ENCODE measurements around the gene SHCBP1L. TPM values are rescaled to one million over a fixed set of nuclear protein-coding genes. Genes with fewer than 3 reads are reported as not detected.

SHCBP1L gene
- total and polyA plus RNA-seq, 2 donors (not counting 1 experiment from before 2014, with no cell fraction given) = not detected

DNA sequence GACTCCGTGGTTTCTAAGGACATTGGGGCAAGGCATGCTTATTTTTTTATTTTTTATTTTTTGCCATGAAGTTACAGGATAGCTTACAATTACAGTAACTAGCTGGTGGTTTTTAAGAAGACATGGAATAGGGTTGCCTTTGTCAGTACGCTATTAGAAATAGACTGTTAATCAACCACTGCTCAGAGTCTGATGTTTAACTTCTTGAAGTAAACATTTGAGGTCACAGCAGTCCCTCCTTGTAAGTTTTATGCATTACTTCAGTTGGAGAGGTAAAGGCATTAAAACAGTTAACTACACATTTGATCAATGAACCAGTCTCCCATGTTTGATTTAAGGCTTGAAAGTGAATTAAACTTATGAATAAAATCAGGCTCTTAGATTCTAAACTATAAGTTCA lies 19.3 kb upstream of the SHCBP1L start:
- Histone ChIP-seq H3K27ac (ENCODE audit: insufficient read depth, low read length) (no peak overlapping the region), H2AFZ (ENCODE audit: low read length) (no peak overlapping the region), H3K4me1 (ENCODE audit: control insufficient read depth, extremely low read depth, insufficient read depth, low read length) (peaks cover 2% of the 10 kb centered on the region), H4K20me1 (ENCODE audit: control insufficient read depth, extremely low read depth, insufficient read depth, low read length) (no peaks in the 10 kb centered on the region), H3K27me3 (ENCODE audit: control insufficient read depth, insufficient read depth, low read length) (no peaks in the 10 kb centered on the region), H3K4me3 (replicated peaks in 1 of 4; ENCODE audit: control extremely low read depth in 1 of 4, insufficient read depth in 1 of 4, low read depth in 3 of 4, low read length in 4 of 4) (no peak overlapping the region), H3K9ac (ENCODE audit: insufficient read depth, low read length) (no peak overlapping the region), H3K9me3 (ENCODE audit: control insufficient read depth, insufficient read depth, low read depth, low read length) (no peaks in the 10 kb centered on the region), H3K79me2 (ENCODE audit: control insufficient read depth, insufficient read depth, low read length) (no peaks in the 10 kb centered on the region), H3K4me2 (ENCODE audit: extremely low read depth, insufficient read depth, low read length) (no peak overlapping the region), H3K36me3 (ENCODE audit: control insufficient read depth, insufficient read depth, low read length) (no peaks in the 10 kb centered on the region)
- TF ChIP-seq, protein P1, sequence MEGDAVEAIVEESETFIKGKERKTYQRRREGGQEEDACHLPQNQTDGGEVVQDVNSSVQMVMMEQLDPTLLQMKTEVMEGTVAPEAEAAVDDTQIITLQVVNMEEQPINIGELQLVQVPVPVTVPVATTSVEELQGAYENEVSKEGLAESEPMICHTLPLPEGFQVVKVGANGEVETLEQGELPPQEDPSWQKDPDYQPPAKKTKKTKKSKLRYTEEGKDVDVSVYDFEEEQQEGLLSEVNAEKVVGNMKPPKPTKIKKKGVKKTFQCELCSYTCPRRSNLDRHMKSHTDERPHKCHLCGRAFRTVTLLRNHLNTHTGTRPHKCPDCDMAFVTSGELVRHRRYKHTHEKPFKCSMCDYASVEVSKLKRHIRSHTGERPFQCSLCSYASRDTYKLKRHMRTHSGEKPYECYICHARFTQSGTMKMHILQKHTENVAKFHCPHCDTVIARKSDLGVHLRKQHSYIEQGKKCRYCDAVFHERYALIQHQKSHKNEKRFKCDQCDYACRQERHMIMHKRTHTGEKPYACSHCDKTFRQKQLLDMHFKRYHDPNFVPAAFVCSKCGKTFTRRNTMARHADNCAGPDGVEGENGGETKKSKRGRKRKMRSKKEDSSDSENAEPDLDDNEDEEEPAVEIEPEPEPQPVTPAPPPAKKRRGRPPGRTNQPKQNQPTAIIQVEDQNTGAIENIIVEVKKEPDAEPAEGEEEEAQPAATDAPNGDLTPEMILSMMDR (conservative IDR thresholded peaks at IDR 0.05 in 1 of 2, IDR thresholded peaks at IDR 0.05 in 1 of 2; ENCODE audit: low read depth in 1 of 2, low read length in 2 of 2) = no peak
- TF ChIP-seq EZH2 (IDR thresholded peaks at IDR 0.05; ENCODE audit: low read length, missing control alignments) = no peak
- DNase-seq (ENCODE audit: low read depth in 2 of 2) = no peak

DNA sequence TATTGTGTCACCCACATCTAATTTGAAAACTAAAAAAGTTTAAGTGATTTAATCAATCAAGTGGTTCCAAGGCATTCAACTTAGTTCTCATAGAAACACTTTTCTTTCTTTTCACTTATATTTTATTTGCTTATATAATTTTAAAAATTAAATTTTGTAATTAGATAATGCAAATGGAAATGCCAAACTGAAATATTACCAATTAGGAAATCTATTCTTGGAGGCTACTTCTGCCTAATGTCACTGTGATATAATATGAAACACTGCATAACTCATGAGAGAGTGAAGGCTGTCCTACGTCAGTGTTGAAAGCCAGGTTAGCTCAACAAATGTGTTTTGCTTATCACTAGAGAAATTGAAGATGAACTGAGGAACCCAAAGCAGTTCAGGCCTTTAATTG lies 18.3 kb upstream of the SHCBP1L start:
- no peak overlapping the region for H2AFZ ChIP-seq (ENCODE audit: low read length)

DNA sequence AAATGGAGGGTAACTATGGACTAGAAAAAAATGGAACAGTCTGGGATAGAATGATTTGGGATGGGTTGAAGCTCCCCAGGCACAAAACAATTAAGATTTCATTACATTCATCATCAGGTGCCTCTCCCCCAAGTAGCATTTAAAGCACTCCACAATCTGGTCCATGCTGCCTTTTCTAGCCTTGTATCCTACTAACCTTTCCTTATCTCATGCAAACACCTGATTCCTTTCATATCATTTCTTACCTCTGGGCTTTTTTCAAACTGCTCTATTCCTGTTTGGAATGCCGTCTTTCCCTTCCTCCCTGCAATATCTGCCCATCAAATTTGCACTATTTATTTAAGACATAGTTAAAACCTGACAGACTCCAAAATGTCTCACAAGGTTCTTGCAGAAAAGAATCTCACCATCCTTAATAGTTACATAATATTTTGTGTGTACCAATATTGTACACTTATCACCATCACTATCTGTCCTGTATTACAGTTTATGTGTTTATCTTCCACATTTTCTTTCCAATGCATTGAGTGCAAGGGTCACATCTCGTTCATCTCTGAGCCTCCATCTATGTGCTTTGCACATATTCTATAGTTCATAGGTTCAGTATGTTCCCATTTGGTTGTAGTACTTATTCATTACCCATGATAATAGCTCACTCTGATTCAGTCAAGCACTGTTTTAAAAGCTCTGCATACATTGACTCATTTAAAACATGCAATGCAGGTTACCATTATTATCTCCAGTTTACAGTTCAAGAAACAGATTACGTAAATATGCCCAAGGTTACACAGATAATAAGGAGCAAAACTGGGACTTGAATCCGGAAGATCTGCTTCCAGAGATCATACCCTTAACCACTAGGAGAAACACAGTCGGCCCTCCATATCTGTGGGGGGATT lies 16.1 kb upstream of the SHCBP1L start:
- Histone ChIP-seq H4K20me1 (ENCODE audit: control insufficient read depth, extremely low read depth, insufficient read depth, low read length) (no peaks in the 10 kb centered on the region), H3K4me3 (replicated peaks in 1 of 4; ENCODE audit: control extremely low read depth in 1 of 4, insufficient read depth in 1 of 4, low read depth in 3 of 4, low read length in 4 of 4) (no peak overlapping the region), H3K9me3 (ENCODE audit: control insufficient read depth, insufficient read depth, low read depth, low read length) (no peaks in the 10 kb centered on the region), H3K4me2 (ENCODE audit: extremely low read depth, insufficient read depth, low read length) (no peak overlapping the region), H3K9ac (ENCODE audit: insufficient read depth, low read length) (no peak overlapping the region), H3K27ac (ENCODE audit: insufficient read depth, low read length) (no peak overlapping the region), H3K36me3 (ENCODE audit: control insufficient read depth, insufficient read depth, low read length) (no peaks in the 10 kb centered on the region), H2AFZ (ENCODE audit: low read length) (no peak overlapping the region), H3K4me1 (ENCODE audit: control insufficient read depth, extremely low read depth, insufficient read depth, low read length) (no peaks in the 10 kb centered on the region), H3K27me3 (ENCODE audit: control insufficient read depth, insufficient read depth, low read length) (no peaks in the 10 kb centered on the region), H3K79me2 (ENCODE audit: control insufficient read depth, insufficient read depth, low read length) (no peaks in the 10 kb centered on the region)
- TF ChIP-seq, protein P1 (conservative IDR thresholded peaks at IDR 0.05 in 1 of 2, IDR thresholded peaks at IDR 0.05 in 1 of 2; ENCODE audit: low read depth in 1 of 2, low read length in 2 of 2) = no peak
- TF ChIP-seq EZH2 (IDR thresholded peaks at IDR 0.05; ENCODE audit: low read length, missing control alignments) = no peak
- no peak for DNase-seq (ENCODE audit: low read depth in 2 of 2)

More for the DNA sequence above, 18.3 kb upstream of the SHCBP1L start:
- Histone ChIP-seq H3K4me1 (ENCODE audit: control insufficient read depth, extremely low read depth, insufficient read depth, low read length) (peaks cover 2% of the 10 kb centered on the region), H3K27ac (ENCODE audit: insufficient read depth, low read length) (no peak overlapping the region), H3K4me3 (replicated peaks in 1 of 4; ENCODE audit: control extremely low read depth in 1 of 4, insufficient read depth in 1 of 4, low read depth in 3 of 4, low read length in 4 of 4) (no peak overlapping the region), H3K9me3 (ENCODE audit: control insufficient read depth, insufficient read depth, low read depth, low read length) (no peaks in the 10 kb centered on the region), H3K4me2 (ENCODE audit: extremely low read depth, insufficient read depth, low read length) (no peak overlapping the region), H4K20me1 (ENCODE audit: control insufficient read depth, extremely low read depth, insufficient read depth, low read length) (no peaks in the 10 kb centered on the region), H3K36me3 (ENCODE audit: control insufficient read depth, insufficient read depth, low read length) (no peaks in the 10 kb centered on the region), H3K27me3 (ENCODE audit: control insufficient read depth, insufficient read depth, low read length) (no peaks in the 10 kb centered on the region), H3K9ac (ENCODE audit: insufficient read depth, low read length) (no peak overlapping the region), H3K79me2 (ENCODE audit: control insufficient read depth, insufficient read depth, low read length) (no peaks in the 10 kb centered on the region)
- TF ChIP-seq, protein P1 (conservative IDR thresholded peaks at IDR 0.05 in 1 of 2, IDR thresholded peaks at IDR 0.05 in 1 of 2; ENCODE audit: low read depth in 1 of 2, low read length in 2 of 2) = no peak
- no peak for TF ChIP-seq EZH2 (IDR thresholded peaks at IDR 0.05; ENCODE audit: low read length, missing control alignments)
- DNase-seq (ENCODE audit: low read depth in 2 of 2) = no peak

All from fibroblast of lung (primary cell).